Measurements from ENCODE around the gene DEF6.

GRCh38 chr6:35370124-35370741 lies 72.6 kb downstream of the DEF6 start:
- no peak for TF ChIP-seq YY1 (IDR thresholded peaks at IDR 0.05)
- no peak for TF ChIP-seq CTCF (IDR thresholded peaks at IDR 0.05; ENCODE audit: low read depth, low read length, missing input control)
- no peak for TF ChIP-seq RAD21 (IDR thresholded peaks at IDR 0.05)
- TF ChIP-seq GABPA (IDR thresholded peaks at IDR 0.05 in 1 of 2, conservative IDR thresholded peaks at IDR 0.05 in 1 of 2) = no peak
- TF ChIP-seq TAF1 (conservative IDR thresholded peaks at IDR 0.05) = no peak
- TF ChIP-seq HNF4A (conservative IDR thresholded peaks at IDR 0.05) = peak in 1 of 2 donors; percentile 6

Measured in liver (tissue), 3 donors.